GM18868 (cell line): Measurements from ENCODE around the gene SP110.

Experiments
- ATAC-seq: cut with Tn5 transposase; IDR thresholded peaks from one replicate; pipeline ENCODE4 v1.9.1; 2021; ENCODE audit warnings: mild to moderate bottlenecking, moderate library complexity; ENCODE audit not compliant: unreplicated experiment

Gene SP110

GRCh38 chr2:230172852-230173251 lies 46.9 kb downstream of the SP110 start:
- no peak for ATAC-seq

GRCh38 chr2:230172156-230172555 lies 47.6 kb downstream of the SP110 start:
- ATAC-seq: no peak

- no peak for ATAC-seq
These were observed 49.3 kb downstream of the SP110 start for GRCh38 chr2:230170532-230170931.

GRCh38 chr2:230166557-230167170 lies 53.1 kb downstream of the SP110 start:
- ATAC-seq: no peak

- no peak for ATAC-seq
These were observed 55.6 kb downstream of the SP110 start for GRCh38 chr2:230164139-230164538.

- no peak for ATAC-seq
These were observed 56.8 kb downstream of the SP110 start for GRCh38 chr2:230162981-230163380.

GRCh38 chr2:230161184-230161583 lies 58.6 kb downstream of the SP110 start:
- ATAC-seq: no peak

- ATAC-seq: no peak
These were observed 59.6 kb downstream of the SP110 start for GRCh38 chr2:230160112-230160660.

- ATAC-seq: no peak
These were observed 61.3 kb downstream of the SP110 start for GRCh38 chr2:230158468-230158867.

- ATAC-seq: no peak
These were observed 62.7 kb downstream of the SP110 start for GRCh38 chr2:230156782-230157699.

GRCh38 chr2:230155359-230155758 lies 64.4 kb downstream of the SP110 start:
- ATAC-seq: no peak

GRCh38 chr2:230153390-230153976 lies 66.3 kb downstream of the SP110 start:
- ATAC-seq: no peak

GRCh38 chr2:230152334-230152733 lies 67.5 kb downstream of the SP110 start:
- no peak for ATAC-seq

- ATAC-seq: no peak
These were observed 75.4 kb downstream of the SP110 start for GRCh38 chr2:230144355-230144754.

GRCh38 chr2:230140667-230141066 lies 79.1 kb downstream of the SP110 start:
- no peak for ATAC-seq

GRCh38 chr2:230137902-230138539 lies 81.8 kb downstream of the SP110 start:
- ATAC-seq: no peak

GRCh38 chr2:230135130-230135525 lies 84.7 kb downstream of the SP110 start:
- no peak for ATAC-seq

- ATAC-seq: no peak
These were observed 85.2 kb downstream of the SP110 start for GRCh38 chr2:230134496-230135129.

- no peak for ATAC-seq
These were observed 88.4 kb downstream of the SP110 start for GRCh38 chr2:230131366-230131765.

GRCh38 chr2:230130668-230131364 lies 89.0 kb downstream of the SP110 start:
- no peak for ATAC-seq
